Right lobe of liver (tissue), 6 donors: ENCODE data around the gene CYTH3. TPM values are rescaled to one million over a fixed set of nuclear protein-coding genes. Genes with fewer than 3 reads are reported as not detected.

Experiments used
- ATAC-seq, 4 donors: fragments of 200-7000 bp; cut with Tn5 transposase; one replicate each; pipeline ENCODE4 v1.9.1; 2020; ENCODE audit warnings: mild to moderate bottlenecking in 4 of 4, moderate library complexity in 4 of 4
- DNase-seq, 3 donors: peaks; one replicate each; pipeline ENCODE4 v3.0.0-alpha.2; 2020
- H3K27ac ChIP-seq, 3 donors: fragments of 200-600 bp; one replicate each; pipeline ENCODE4 v1.8.0; 2022
- H3K27me3 ChIP-seq, 2 donors: fragments of 200-600 bp; one replicate each; pipeline ENCODE4 v1.8.0; 2022
- H3K36me3 ChIP-seq, 4 donors: fragments of 200-600 bp; sonication (generic) in 1 of 4; one replicate each; pipeline versions ENCODE4 v1.5.1 to v1.8.0; 2017 to 2022; ENCODE audit warnings: control low read depth in 1 of 4
- H3K4me1 ChIP-seq, 4 donors: fragments of 200-600 bp; sonication (generic) in 1 of 4; one replicate each; pipeline versions ENCODE4 v1.5.1 to v1.8.0; 2017 to 2022; ENCODE audit warnings: control low read depth in 1 of 4
- H3K4me3 ChIP-seq, 3 donors: fragments of 200-600 bp; one replicate each; pipeline ENCODE4 v1.8.0; 2022
- H3K9me3 ChIP-seq, 4 donors: fragments of 200-600 bp; sonication (generic) in 1 of 4; one replicate each; pipeline versions ENCODE4 v1.5.1 to v1.8.0; 2017 to 2022; ENCODE audit warnings: control low read depth in 1 of 4
- POLR2A ChIP-seq: fragments of 450-650 bp; IDR thresholded peaks from one replicate; pipeline ENCODE4 v1.6.1; 2017; ENCODE audit warnings: antibody characterized with exemption, mild to moderate bottlenecking
- WGBS: methylation state at CpG from one replicate; pipeline ENCODE4 v1.1.6; 2018; ENCODE audit warnings: low coverage, low lambda C conversion rate; ENCODE audit not compliant: insufficient coverage; ENCODE audit errors: missing lambda C conversion rate; 5-methylcytosine and 5-hydroxymethylcytosine counted together
- intact Hi-C, 2 donors: fragments of 100-400 bp; cut with DNase I; formaldehyde crosslinking; loops; one replicate each; pipeline versions ENCODE4 v1.11.2 to v1.14.1; 2022
- total RNA-seq, 6 experiments: library from RNA; depleted of rRNA in 2 of 6; stranded (reverse); fragments of >200 nt in 2 of 6; fragmentation: NEBNext Ultra II Directional in 3 of 6; extraction: Animal tissue kit (Norgen Biotek cat#: 25700) in 3 of 6; gene quantifications; one replicate each; pipeline versions ENCODE4 v1.1.0 to v1.2.4, GENCODE V29; 2016 to 2023
- TF ChIP-seq, protein P1 (sequence below), 4 donors: fragments of 200-600 bp in 3 of 4; fragments of 450-650 bp in 1 of 4; IDR thresholded peaks; one replicate each; pipeline versions ENCODE4 v1.5.1 to v1.8.0; 2016 to 2022; ENCODE audit warnings: antibody characterized with exemption in 4 of 4, mild to moderate bottlenecking in 2 of 4
- donor health status: DM: no; HTN: yes; CAD: no.
- donor health status: DM: no; HTN: no; CAD: no.
- donor health status: DM: no; HTN: no; CAD: no.
- donor health status: DM: no; HTN: yes; CAD: no.
- donor health status: DM: no; HTN: yes; CAD: no.

The CYTH3 gene
- total RNA-seq, 6 experiments from 2014 or later, result 2.7 to 6.6 (median 4.1) TPM

DNA sequence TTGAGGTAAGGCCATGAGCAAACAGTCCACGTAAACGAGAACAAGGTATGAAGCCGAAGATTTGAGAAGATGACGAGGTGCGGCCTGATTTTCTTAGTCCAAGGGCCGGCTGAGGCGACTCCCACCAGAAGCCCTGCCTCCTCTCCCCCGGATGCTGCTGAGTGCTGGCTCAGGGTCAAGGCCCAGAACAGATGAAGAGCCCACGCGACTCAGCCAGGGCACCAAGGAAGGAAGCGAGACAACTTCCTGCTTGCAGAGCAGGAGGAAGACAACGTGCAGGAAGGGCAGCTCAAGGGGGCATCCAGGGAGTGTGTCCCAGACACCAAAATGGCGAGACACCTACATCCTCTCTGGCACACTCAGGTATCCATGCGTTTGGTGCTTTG is 99.5 kb downstream of the CYTH3 start:
- no peak for TF ChIP-seq POLR2A
- TF ChIP-seq, protein P1, sequence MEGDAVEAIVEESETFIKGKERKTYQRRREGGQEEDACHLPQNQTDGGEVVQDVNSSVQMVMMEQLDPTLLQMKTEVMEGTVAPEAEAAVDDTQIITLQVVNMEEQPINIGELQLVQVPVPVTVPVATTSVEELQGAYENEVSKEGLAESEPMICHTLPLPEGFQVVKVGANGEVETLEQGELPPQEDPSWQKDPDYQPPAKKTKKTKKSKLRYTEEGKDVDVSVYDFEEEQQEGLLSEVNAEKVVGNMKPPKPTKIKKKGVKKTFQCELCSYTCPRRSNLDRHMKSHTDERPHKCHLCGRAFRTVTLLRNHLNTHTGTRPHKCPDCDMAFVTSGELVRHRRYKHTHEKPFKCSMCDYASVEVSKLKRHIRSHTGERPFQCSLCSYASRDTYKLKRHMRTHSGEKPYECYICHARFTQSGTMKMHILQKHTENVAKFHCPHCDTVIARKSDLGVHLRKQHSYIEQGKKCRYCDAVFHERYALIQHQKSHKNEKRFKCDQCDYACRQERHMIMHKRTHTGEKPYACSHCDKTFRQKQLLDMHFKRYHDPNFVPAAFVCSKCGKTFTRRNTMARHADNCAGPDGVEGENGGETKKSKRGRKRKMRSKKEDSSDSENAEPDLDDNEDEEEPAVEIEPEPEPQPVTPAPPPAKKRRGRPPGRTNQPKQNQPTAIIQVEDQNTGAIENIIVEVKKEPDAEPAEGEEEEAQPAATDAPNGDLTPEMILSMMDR (IDR thresholded peaks at IDR 0.05), result no peak
- Histone ChIP-seq H3K27me3 (no peaks in the 10 kb centered on the region), H3K4me1 (no peaks in the 10 kb centered on the region), H3K9me3 (no peaks in the 10 kb centered on the region), H3K36me3 (peaks cover 0 to 1% (median 0%) of the 10 kb centered on the region in 4 donors), H3K27ac (no peak overlapping the region), H3K4me3 (no peak overlapping the region)
- DNase-seq (no peak), ATAC-seq (peak in 1 of 4 donors; percentile 27)
- WGBS, result 75% methylated on average over 7 of the region's 14 CpGs
- intact Hi-C loops, result no loop called here

DNA sequence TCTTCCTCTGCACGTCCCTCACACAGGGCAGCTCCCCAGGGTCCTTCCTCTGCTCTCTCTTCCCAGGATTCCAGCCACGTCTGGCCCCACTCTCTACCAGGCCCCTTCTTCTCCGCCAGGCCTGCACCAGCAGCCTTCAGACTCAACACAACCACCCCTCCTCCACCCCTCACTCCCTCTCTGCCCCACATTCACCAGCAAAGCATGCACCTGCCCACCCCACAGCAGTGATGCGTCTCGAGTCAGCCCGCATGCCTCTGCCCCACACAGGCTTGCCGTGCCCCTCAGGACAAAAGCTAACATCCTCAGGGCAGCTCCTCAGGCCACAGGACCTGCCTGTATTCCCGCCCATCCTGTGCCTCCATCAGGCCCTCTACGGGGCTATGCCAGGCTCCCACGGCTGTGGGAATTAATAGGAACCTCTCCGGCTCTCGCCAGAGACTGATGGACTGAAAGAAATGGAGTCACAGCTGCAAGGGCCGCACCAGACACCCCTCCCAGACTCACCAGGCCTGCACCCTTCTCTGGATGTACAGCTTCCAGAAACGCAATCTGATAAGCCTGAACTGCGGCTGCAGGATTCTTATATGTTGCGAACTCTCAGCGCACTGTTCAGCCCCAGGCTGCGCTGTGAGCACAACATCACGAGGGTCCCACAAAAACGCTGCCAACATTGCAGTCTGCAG is 100.1 kb downstream of the CYTH3 start:
- DNase-seq, result no peak
- WGBS, result 74% methylated on average over 9 of the region's 20 CpGs

DNA sequence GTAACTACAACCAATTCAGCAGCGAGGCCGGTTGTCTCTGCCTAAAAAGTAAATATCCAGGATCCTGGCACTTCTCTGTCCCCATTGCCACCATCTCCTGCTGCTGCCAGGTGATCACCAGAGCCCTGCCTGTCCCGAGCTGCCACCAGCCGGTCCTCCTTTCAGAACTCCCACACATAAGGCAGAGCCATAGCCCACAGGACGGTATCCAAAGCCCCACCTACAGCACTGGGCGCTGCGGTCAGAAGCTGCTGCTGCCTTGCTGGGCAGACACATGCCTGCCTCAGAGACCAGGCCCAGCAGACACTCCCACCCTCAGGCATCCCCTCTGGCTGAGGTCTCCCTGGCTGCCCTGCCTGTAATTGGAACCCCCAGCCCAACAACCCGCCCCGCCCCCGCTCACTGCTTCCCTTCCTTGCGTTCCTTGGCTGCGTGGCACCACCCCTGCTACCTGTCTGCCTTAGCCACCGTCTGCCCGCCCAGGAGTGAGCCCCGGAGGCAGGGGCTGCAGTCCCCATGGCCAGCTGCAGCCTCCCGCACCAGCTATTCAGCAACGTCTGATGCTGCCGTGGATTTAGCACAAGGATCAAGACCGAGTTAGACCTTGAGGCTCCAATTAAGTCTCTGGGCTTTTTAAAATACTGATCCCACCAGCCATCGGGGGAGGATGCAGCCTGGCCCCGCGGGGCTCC is 100.7 kb downstream of the CYTH3 start:
- intact Hi-C loops, result no loop called here
- Histone ChIP-seq H3K4me3 (no peak overlapping the region), H3K4me1 (no peaks in the 10 kb centered on the region), H3K36me3 (peaks cover 0 to 1% (median 0%) of the 10 kb centered on the region in 4 donors), H3K9me3 (no peaks in the 10 kb centered on the region), H3K27me3 (no peaks in the 10 kb centered on the region), H3K27ac (no peak overlapping the region)
- TF ChIP-seq, protein P1 (IDR thresholded peaks at IDR 0.05), result no peak
- TF ChIP-seq POLR2A, result no peak
- 89% methylated on average over 3 of the region's 22 CpGs for WGBS
- ATAC-seq, result no peak
- DNase-seq, result no peak

More for the DNA sequence above, 100.1 kb downstream of the CYTH3 start:
- Histone ChIP-seq H3K36me3 (peaks cover 0 to 1% (median 0%) of the 10 kb centered on the region in 4 donors), H3K4me1 (no peaks in the 10 kb centered on the region), H3K27me3 (no peaks in the 10 kb centered on the region), H3K27ac (no peak overlapping the region), H3K4me3 (no peak overlapping the region), H3K9me3 (no peaks in the 10 kb centered on the region)
- no peak for ATAC-seq
- TF ChIP-seq, protein P1 (IDR thresholded peaks at IDR 0.05), result no peak
- TF ChIP-seq POLR2A, result no peak
- intact Hi-C loops, result no loop called here

DNA sequence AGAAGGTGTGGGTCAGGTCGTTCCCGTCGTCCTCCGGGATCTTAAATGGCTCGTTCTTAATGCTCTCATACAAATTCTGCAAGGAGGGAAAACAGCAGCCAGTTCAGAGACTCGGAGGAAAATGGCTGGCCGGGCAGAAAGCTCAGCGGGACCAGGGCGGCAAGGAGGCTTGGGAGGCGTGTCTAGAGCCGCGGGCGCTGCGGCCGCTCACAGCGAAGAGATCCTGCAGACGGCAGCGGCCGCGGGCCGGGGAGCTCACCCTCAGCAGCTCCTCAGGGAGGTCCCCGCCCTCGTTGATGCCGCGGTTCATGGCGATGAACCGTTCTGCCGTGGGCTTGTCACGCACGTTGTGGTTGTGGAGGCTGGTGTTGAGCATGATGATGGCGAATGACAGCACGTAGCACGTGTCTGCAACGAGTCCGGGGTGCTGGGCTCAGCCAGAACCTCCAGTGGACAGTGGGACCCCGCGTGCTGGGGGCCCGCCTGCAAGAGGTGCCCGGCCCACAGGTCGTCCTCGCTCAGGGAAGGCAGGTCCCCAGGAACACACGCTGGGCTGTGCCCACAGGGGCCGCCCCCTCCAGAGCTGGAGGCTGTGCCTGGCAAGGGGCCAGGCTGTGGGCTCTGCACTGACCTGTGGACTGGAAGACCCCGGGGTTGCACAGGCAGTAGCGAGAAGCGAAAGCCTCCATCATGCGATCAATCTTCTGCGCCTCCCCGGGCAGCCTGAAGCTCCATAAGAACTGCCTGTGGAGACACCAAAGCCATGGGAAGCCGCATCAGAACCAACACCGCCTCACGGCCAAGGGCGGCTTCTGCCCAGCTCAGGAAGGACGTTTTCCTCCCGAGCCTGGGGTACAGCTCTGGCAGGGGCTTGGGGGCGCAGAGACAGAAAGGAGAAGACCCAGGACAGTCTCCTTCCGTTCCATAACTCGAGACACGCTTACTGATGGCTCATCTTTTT is 101.6 kb downstream of the CYTH3 start:
- H3K9me3 ChIP-seq, result no peaks in the 10 kb centered on the region
- intact Hi-C loops, result no loop called here
- H3K36me3 ChIP-seq, result peaks cover 0 to 1% (median 0%) of the 10 kb centered on the region in 4 donors
- H3K27ac ChIP-seq, result no peak overlapping the region
- H3K27me3 ChIP-seq, result no peaks in the 10 kb centered on the region
- TF ChIP-seq, protein P1 (IDR thresholded peaks at IDR 0.05), result no peak
- TF ChIP-seq POLR2A, result no peak
- ATAC-seq (peak in 3 of 4 donors; percentile 14 to 48 (median 47)), DNase-seq (no peak)
- no peak overlapping the region for H3K4me3 ChIP-seq
- no peaks in the 10 kb centered on the region for H3K4me1 ChIP-seq
- 93% methylated on average over 7 of the region's 59 CpGs for WGBS
